Activated CD8-positive, alpha-beta memory T cell treated with anti-CD3 and anti-CD28 coated beads, Interleukin-2, amount 50 U/mL, for 24 hours (primary cell): ENCODE results near the gene ELAVL1.

ENCODE experiments used
- DNase-seq: peaks from one replicate; pipeline ENCODE4 v3.0.0-alpha.2; 2020; ENCODE audit errors: extremely low read depth

Gene ELAVL1

DNA sequence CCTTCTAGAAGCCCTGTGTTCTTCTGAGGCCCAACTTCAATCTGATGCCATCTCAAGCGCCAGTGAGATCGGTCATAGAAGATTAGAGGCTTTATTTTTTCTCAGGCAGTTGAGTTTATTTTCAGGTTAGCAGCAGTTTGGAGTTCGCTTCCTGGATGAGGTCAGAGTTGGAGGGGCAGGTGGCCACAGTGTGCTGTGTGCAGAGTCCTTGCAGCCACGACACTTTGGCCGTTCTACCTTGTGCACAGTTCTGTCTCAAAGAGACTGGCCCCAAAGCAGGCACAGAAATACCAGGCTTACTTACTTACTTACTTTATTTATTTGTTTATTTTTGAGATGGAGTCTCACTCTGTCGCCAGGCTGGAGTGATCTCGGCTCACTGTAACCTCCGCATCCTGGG is 15.9 kb upstream of the ELAVL1 start:
- DNase-seq, result no peak

- DNase-seq, result no peak
Measured at GRCh38 chr19:8020681-8021080, 15.2 kb upstream of the ELAVL1 start.

- no peak for DNase-seq
Measured at GRCh38 chr19:8017808-8018207, 12.4 kb upstream of the ELAVL1 start.

DNA sequence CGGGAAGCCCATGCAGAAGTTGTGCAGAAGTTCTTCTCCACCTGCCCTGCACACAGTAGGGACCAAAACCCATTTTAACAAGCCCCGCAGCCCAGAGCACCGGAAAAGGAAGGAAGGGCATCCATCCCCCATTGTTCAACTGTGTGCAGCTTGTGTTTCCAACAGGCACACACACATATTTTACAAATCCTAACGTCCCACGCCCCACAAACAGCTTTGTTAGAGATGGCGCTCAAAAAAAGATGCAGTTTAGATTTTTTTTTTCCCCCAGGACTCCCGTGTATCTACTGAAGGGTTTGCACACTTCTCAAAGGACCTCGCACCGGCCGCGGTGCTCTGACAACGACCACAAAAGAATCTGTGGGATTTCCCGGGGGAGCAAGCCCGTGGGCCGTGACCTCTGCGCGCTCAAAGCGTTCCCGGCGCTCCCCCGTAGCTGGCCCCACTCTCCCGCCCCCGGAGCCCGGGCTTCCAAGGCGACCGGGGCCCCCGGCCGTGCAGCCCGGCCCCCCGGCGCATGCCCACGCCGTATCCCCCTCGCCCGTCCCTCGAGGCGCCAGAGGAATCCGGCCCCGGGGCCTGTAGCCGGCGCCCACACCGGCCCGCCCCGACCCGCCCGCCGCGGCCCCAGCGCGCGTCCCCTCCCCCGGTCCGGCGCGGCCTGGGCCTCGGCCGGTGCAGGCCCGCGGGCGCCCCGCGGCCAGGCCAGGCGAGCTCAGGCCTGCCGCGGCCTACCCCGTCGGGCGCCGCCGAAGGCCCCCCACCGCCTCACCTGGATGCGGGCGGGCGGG is 523 bp downstream of the ELAVL1 start:
- DNase-seq, result no peak

DNA sequence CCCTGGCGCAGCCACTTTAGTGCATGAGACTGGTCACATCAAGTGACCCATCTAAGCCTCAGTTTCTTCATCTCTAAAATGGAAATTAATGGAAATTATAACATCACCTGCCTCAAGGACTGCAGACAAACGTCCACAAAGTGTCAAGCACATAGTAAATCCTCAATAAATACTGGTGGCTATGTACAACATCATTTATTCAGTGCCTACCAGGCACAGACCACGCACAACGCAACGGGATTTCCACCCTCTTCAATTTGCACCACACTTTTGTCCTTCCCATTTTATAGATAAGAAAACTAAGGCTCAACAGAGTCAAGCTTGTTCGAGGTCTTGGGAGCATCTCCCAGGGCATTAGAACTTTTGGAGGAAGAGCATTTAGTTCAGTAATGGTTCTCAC is 1.4 kb downstream of the ELAVL1 start:
- no peak for DNase-seq

DNA sequence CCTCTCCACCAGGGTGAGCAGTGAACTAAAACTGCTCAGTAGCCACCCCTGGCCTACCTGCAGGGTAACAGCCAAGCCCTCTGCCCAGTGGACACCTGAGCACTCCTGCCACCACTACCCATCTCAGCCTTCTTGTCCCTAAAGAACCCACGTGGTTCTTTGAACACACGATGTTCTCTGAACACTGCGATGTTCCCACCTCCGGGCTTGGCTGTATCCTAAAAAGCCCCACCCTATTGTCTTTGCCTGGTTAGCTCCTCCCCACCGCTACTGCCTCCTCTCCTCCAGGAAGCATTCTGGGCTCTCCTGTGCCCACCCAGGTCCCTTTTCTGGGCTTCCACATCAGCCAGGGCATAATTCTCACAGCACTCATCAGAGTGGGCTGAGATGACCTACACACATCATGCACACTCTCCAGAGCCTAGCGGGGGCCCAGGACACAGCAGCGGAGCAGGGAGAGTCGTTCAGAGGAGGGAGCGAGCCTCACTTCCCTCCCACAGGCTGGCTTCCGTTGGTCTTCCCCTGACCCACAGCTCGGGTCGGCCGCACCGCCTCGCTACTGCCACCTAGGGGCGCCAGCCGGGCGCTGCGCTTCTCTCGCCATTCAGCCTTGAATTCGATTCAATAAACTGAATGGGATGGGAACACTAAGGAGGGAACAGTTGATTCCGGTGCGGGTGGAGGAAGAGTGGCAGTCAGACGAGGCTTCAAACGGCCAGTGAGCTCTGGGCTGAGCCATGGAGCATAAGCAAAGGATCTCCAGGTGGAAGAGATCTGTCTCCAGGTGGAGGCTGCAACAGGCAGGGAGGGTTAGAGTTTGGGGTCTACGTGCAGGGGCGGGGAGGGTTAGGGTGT is 3.2 kb downstream of the ELAVL1 start:
- DNase-seq, result peak; percentile 26

- no peak for DNase-seq
Measured at GRCh38 chr19:8001651-8001994, 3.8 kb downstream of the ELAVL1 start.

DNA sequence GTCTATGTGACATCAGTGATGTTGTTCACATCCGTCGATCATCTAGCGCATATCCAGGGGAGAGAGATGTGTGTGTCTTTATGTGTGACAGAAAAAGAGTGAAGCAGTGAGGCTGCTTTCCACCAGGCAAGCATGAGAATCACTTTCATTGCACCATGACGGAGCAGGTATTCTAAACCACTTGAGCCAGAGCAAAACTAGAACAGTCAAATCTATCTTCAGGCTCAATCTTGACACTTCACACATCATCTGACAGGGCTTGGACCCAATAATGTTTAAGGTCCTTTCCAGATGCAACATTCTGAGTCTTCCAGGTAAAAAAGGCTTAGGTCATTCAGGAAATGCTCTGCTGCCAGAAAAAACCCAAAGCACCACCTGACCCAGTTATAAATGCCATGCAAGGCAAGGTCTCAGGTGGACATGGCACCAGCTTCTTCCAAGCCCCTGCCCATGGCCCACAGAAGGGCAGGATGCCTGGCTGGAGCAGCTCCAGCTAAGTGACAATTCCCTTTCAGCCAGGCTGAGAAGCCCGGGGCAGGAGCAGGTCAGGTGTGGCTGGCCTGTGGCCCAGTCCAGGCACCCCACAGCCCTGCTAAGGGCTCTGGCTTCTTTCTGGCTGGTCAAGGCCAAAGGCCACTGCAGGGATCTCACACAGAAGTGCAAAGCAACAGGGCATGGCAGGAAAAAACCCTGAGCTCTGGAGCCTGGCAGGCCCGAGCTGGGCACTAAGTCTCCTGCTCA is 5.0 kb downstream of the ELAVL1 start:
- DNase-seq, result no peak

DNA sequence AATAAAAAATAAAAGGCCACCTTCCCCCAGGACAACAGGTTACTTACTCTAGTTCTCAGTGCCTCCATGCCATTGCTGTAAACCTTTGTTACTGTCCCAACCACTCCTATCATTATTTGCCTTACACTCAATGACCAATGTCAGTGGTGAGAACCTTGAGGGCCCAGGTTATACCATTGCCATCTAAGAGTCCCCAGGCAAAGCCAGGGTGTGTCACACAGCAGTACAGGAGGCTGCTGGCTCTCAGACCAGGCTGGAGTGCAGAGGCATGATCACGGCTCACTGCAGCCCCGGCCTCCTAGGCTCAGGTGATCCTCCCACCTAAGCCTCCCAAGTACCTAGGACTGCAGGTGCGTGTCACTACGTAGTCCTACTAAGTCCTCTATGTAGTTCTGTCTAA is 6.1 kb downstream of the ELAVL1 start:
- DNase-seq, result no peak

DNA sequence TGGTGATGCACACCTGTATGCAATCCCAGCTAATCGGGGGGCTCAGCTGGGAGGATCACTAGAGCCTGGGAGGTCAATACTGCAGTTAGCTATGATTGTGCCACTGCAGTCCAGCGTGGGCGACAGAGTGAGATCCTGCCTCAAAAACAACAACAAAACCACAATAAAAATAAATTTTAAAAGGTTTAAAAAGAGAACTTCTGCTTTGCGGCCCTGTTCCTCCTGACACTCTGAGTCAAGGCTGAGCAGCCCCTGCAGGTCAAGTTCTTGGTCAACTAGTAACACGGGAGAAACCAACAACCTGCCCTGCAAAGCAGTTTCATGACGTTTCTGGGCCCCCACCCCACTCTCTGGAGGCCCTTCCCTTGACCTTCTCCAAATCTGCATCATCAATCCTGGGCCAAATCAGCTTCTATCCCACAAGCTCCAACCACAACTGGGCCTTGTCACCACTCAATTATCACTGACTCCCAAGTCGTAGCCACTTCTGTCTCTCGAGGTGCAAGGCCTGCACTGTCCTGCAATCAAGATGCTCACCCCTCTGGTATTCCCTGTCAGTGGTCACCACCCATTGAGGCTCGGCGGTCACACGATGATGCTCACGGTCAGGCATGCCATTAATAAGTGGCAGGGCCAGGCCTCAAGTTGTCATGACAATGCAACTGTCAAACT is 7.5 kb downstream of the ELAVL1 start:
- no peak for DNase-seq

GRCh38 chr19:7996883-7997282 is 8.6 kb downstream of the ELAVL1 start:
- DNase-seq, result no peak

GRCh38 chr19:7995810-7996158 is 9.7 kb downstream of the ELAVL1 start:
- DNase-seq, result no peak

DNA sequence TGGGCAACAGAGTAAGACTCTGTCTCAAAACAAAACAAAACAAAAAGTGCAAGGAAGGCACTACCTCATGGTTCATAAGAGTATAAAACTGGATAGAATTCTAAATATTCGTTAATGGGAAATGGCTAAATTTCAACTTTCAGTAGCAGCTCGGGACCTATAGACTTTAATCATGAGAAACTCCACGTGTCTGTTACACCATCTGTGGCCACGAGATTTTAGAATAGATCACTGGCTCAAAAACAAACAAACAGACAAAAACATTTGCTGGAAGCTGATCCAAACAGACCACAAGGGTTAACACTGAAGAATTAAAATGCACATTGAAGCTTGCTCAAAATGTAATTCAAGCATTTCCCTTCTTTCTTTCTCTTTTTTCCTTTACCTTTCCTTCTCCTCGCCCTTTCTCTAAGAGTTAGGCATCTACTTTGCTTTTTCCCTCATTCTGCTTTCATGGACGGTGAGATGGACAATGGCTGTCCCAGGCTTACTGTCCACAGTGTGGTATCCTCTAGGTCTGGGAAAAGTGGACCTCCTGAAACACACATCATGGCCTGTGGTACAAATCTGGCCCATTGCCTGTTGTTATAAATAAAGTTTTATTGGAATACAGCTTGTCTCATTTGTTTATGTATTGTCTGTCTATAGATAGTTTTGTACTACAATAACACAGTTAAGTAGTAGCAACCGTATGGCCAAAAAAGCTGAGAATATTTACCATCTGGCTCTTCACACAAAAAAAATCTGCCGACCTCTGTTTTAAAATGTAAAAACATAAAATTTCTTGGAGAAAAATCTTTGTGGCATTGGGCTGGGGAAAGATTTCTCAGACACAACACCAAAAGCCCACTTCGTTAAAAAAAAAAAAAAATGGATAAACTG is 10.3 kb downstream of the ELAVL1 start:
- no peak for DNase-seq

DNA sequence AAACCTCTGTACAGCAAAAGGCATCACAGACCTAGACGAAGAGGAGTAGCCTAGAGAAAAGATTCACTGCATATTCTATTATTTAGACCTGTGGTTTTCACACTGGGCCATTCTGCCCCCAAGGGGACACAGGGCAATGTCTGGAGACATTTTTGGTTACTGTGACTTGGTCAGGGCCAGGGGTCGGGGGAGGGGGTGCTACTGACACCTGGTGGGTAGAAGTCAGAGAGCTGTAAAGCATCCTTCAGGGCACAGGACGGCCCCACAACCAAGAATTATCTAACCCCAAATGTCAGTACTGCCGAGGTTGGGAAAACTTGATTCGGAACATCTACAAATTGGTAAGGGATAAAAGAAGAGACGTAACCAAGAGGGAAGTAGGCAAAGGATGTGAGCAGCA is 11.3 kb downstream of the ELAVL1 start:
- no peak for DNase-seq

- no peak for DNase-seq
Measured at GRCh38 chr19:7993560-7993959, 11.9 kb downstream of the ELAVL1 start.

DNA sequence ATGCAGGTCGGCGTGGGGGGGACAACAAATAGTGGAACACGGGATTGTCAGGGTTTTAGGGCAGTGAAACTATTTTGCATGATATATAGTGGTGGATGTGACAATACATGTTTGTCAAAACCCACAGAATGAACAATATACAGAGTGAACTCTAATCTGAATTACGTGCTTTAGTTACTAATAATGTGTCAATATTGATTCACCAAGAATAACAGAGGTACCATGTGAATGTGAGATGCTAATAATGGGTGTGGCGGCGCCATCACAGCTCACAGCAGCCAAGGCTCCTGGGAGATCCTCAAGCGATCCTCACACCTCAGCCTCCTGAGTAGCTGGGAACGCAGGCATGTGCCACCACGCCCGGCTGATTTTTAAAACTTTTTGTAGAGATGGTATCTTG is 12.9 kb downstream of the ELAVL1 start:
- DNase-seq, result no peak

GRCh38 chr19:7989071-7989575 is 16.3 kb downstream of the ELAVL1 start:
- no peak for DNase-seq

GRCh38 chr19:7988307-7988706 is 17.1 kb downstream of the ELAVL1 start:
- no peak for DNase-seq

GRCh38 chr19:7987114-7987768 is 18.2 kb downstream of the ELAVL1 start:
- no peak for DNase-seq
